ENCODE data around the gene FAM163B. TPM values are rescaled to one million over a fixed set of nuclear protein-coding genes. Genes with fewer than 3 reads are reported as not detected.
"Not testable (repeated sequence)": the region's sequence is repeated elsewhere in the genome, so short reads cannot be mapped to it uniquely, and the experiment has no call there.

The FAM163B gene
- total RNA-seq, 4 donors from 2014 or later = not detected

- TF ChIP-seq CTCF (IDR thresholded peaks at IDR 0.05) (no peak), POLR2A (IDR thresholded peaks at IDR 0.05) (no peak)
- peaks cover 0 to 4% (median 0%) of the 10 kb centered on the region in 4 donors for H3K9me3 ChIP-seq
- H3K4me1 ChIP-seq = no peaks in the 10 kb centered on the region
- H3K4me3 ChIP-seq = no peak overlapping the region
- no peak for DNase-seq
- no peaks in the 10 kb centered on the region for H3K36me3 ChIP-seq
- H3K27ac ChIP-seq = no peak overlapping the region
- H3K27me3 ChIP-seq = no peaks in the 10 kb centered on the region
Observed at GRCh38 chr9:133627341-133627740, 18.2 kb upstream of the FAM163B start.

GRCh38 chr9:133626008-133626407, 16.8 kb upstream of the FAM163B start:
- not testable (repeated sequence) for H3K4me3 ChIP-seq, DNase-seq, H3K27ac ChIP-seq, H3K27me3 ChIP-seq, H3K9me3 ChIP-seq, H3K36me3 ChIP-seq, H3K4me1 ChIP-seq

- Histone ChIP-seq H3K27ac (no peak overlapping the region), H3K4me3 (no peak overlapping the region), H3K4me1 (peaks cover 0 to 10% (median 2%) of the 10 kb centered on the region in 4 donors), H3K27me3 (no peaks in the 10 kb centered on the region), H3K36me3 (no peaks in the 10 kb centered on the region), H3K9me3 (peaks cover 0 to 4% (median 0%) of the 10 kb centered on the region in 4 donors)
- DNase-seq = no peak
- TF ChIP-seq POLR2A (IDR thresholded peaks at IDR 0.05) (no peak), CTCF (IDR thresholded peaks at IDR 0.05) (no peak)
Observed at GRCh38 chr9:133622555-133622954, 13.4 kb upstream of the FAM163B start.

GRCh38 chr9:133621725-133622267, 12.6 kb upstream of the FAM163B start:
- Histone ChIP-seq H3K4me1 (peaks cover 0 to 10% (median 2%) of the 10 kb centered on the region in 4 donors), H3K36me3 (no peaks in the 10 kb centered on the region), H3K4me3 (no peak overlapping the region), H3K9me3 (peaks cover 0 to 4% (median 0%) of the 10 kb centered on the region in 4 donors), H3K27ac (no peak overlapping the region), H3K27me3 (no peaks in the 10 kb centered on the region)
- TF ChIP-seq POLR2A (IDR thresholded peaks at IDR 0.05) (no peak), CTCF (IDR thresholded peaks at IDR 0.05) (no peak)
- DNase-seq = no peak

GRCh38 chr9:133619791-133620190, 10.6 kb upstream of the FAM163B start:
- Histone ChIP-seq H3K27me3 (no peaks in the 10 kb centered on the region), H3K4me3 (no peak overlapping the region), H3K36me3 (no peaks in the 10 kb centered on the region), H3K4me1 (peaks cover 0 to 10% (median 2%) of the 10 kb centered on the region in 4 donors), H3K27ac (no peak overlapping the region), H3K9me3 (no peaks in the 10 kb centered on the region)
- DNase-seq = peak in 2 of 3 donors; percentile 65 to 71
- TF ChIP-seq POLR2A (IDR thresholded peaks at IDR 0.05) = no peak
- TF ChIP-seq CTCF (IDR thresholded peaks at IDR 0.05) = no peak

GRCh38 chr9:133618726-133619125, 9.5 kb upstream of the FAM163B start:
- Histone ChIP-seq H3K4me1 (peaks cover 0 to 10% (median 2%) of the 10 kb centered on the region in 4 donors), H3K4me3 (no peak overlapping the region), H3K27ac (no peak overlapping the region), H3K9me3 (no peaks in the 10 kb centered on the region), H3K36me3 (no peaks in the 10 kb centered on the region), H3K27me3 (no peaks in the 10 kb centered on the region)
- TF ChIP-seq POLR2A (IDR thresholded peaks at IDR 0.05) = no peak
- no peak for DNase-seq
